Bronchial epithelial cell (primary cell): ENCODE results near the gene SNX25. TPM values are rescaled to one million over a fixed set of nuclear protein-coding genes. Genes with fewer than 3 reads are reported as not detected.
"Not testable (repeated sequence)": the region's sequence is repeated elsewhere in the genome, so short reads cannot be mapped to it uniquely, and the experiment has no call there.

Source experiments
- DNase-seq: peaks from one replicate; pipeline ENCODE4 v3.0.0-alpha.2; 2010; ENCODE audit warnings: low read depth
- FAIRE-seq: peaks from 2 replicates; lab custom pipeline; 2011; peaks lifted over from hg19 to GRCh38; lab: Jason Lieb, UNC
- H3K27me3 ChIP-seq: 2 replicates; pipeline ENCODE4 v1.5.1; 2011; ENCODE audit warnings: low read length; ENCODE audit not compliant: control insufficient read depth, insufficient read depth
- H3K36me3 ChIP-seq: 2 replicates; pipeline ENCODE4 v1.5.1; 2011; ENCODE audit warnings: low read length; ENCODE audit not compliant: control insufficient read depth, insufficient read depth
- H3K4me3 ChIP-seq: 2 replicates; pipeline ENCODE4 v1.5.1; 2011; ENCODE audit warnings: mild to moderate bottlenecking, low read depth, low read length, control low read depth
- CTCF ChIP-seq: IDR thresholded peaks from 2 replicates; pipeline ENCODE4 v1.5.1; 2011; ENCODE audit warnings: mild to moderate bottlenecking, moderate library complexity, low read length, control low read depth, inconsistent platforms; ENCODE audit not compliant: insufficient read depth, severe bottlenecking
- total RNA-seq: library from RNA; depleted of rRNA; stranded (reverse); fragments of >200 nt; gene quantifications from 2 replicates; pipeline ENCODE4 v1.2.1, GENCODE V29; 2014

SNX25 gene
- total RNA-seq, 1 donor from 2014 or later, result 18.4 TPM

GRCh38 chr4:185312699-185313098, 103.3 kb downstream of the SNX25 start:
- no peak for FAIRE-seq
- Histone ChIP-seq H3K36me3 (peaks cover 4% of the 10 kb centered on the region), H3K4me3 (no peak overlapping the region), H3K27me3 (no peaks in the 10 kb centered on the region)
- DNase-seq, result no peak
- TF ChIP-seq CTCF, result no peak

- H3K36me3 ChIP-seq, FAIRE-seq, H3K27me3 ChIP-seq: not testable (repeated sequence)
Observed at GRCh38 chr4:185317462-185317861, 108.1 kb downstream of the SNX25 start.

GRCh38 chr4:185317880-185318279, 108.5 kb downstream of the SNX25 start:
- Histone ChIP-seq H3K36me3 (no peaks in the 10 kb centered on the region), H3K27me3 (no peaks in the 10 kb centered on the region), H3K4me3 (no peak overlapping the region)
- no peak for FAIRE-seq
- no peak for TF ChIP-seq CTCF
- DNase-seq, result no peak

More at GRCh38 chr4:185317462-185317861, 108.1 kb downstream of the SNX25 start:
- not testable (repeated sequence) for H3K4me3 ChIP-seq, DNase-seq

- Histone ChIP-seq H3K36me3 (no peaks in the 10 kb centered on the region), H3K27me3 (no peaks in the 10 kb centered on the region), H3K4me3 (no peak overlapping the region)
- FAIRE-seq, result no peak
- no peak for TF ChIP-seq CTCF
- peak; percentile 62 for DNase-seq
Observed at GRCh38 chr4:185318679-185319078, 109.3 kb downstream of the SNX25 start.

- H3K36me3 ChIP-seq, result no peaks in the 10 kb centered on the region
- DNase-seq, result no peak
- TF ChIP-seq CTCF, result no peak
- no peak for FAIRE-seq
- no peak overlapping the region for H3K4me3 ChIP-seq
- no peaks in the 10 kb centered on the region for H3K27me3 ChIP-seq
Observed at GRCh38 chr4:185322803-185323202, 113.4 kb downstream of the SNX25 start.

GRCh38 chr4:185323606-185324005, 114.2 kb downstream of the SNX25 start:
- no peaks in the 10 kb centered on the region for H3K36me3 ChIP-seq
- DNase-seq (no peak), FAIRE-seq (no peak)
- H3K27me3 ChIP-seq, result no peaks in the 10 kb centered on the region
- H3K4me3 ChIP-seq, result no peak overlapping the region
- TF ChIP-seq CTCF, result no peak

- DNase-seq, H3K27me3 ChIP-seq, H3K4me3 ChIP-seq, H3K36me3 ChIP-seq: not testable (repeated sequence)
- peak; percentile 47 for FAIRE-seq
Observed at GRCh38 chr4:185324361-185324760, 115.0 kb downstream of the SNX25 start.

- H3K4me3 ChIP-seq, H3K36me3 ChIP-seq, FAIRE-seq, H3K27me3 ChIP-seq: not testable (repeated sequence)
- peak; percentile 31 for DNase-seq
Observed at GRCh38 chr4:185325721-185326120, 116.3 kb downstream of the SNX25 start.
